WTC11 (cell line): ENCODE measurements around the gene FSTL4. TPM values are rescaled to one million over a fixed set of nuclear protein-coding genes. Genes with fewer than 3 reads are reported as not detected.

Experiments
- ATAC-seq: fragments of 200-7000 bp; cut with Tn5 transposase; 2 replicates; pipeline ENCODE4 v1.10.0; 2021; ENCODE audit warnings: mild to moderate bottlenecking, moderate library complexity
- CTCF ChIA-PET: fragments of 300-600 bp; sonication (Branson Sonifier 250); formaldehyde crosslinking; loops from one replicate; lab custom pipeline; 2021; ENCODE audit warnings: antibody characterized with exemption; lab: Charles Lee
- POLR2A ChIA-PET: fragments of 350-600 bp; sonication (Branson Sonifier 250); formaldehyde crosslinking; loops from one replicate; lab custom pipeline; 2021; ENCODE audit warnings: antibody characterized with exemption; lab: Charles Lee
- DNase-seq: peaks from one replicate; pipeline ENCODE4 v3.0.0; 2021; ENCODE audit warnings: low spot score
- H3K27ac Mint-ChIP-seq: 2 replicates; pipeline ENCODE4 v1.8.0; 2021; ENCODE audit warnings: mixed read lengths
- H3K27me3 Mint-ChIP-seq: 2 replicates; pipeline ENCODE4 v1.8.0; 2021; ENCODE audit warnings: low read depth, mild to moderate bottlenecking, moderate library complexity, mixed read lengths
- H3K36me3 Mint-ChIP-seq: 2 replicates; pipeline ENCODE4 v1.8.0; 2021; ENCODE audit warnings: mixed read lengths
- H3K4me1 Mint-ChIP-seq: 2 replicates; pipeline ENCODE4 v1.8.0; 2022; ENCODE audit warnings: mixed read lengths
- H3K4me3 Mint-ChIP-seq: 2 replicates; pipeline ENCODE4 v1.8.0; 2021; ENCODE audit warnings: mild to moderate bottlenecking, moderate library complexity, mixed read lengths
- H3K9me3 Mint-ChIP-seq: 2 replicates; pipeline ENCODE4 v1.8.0; 2021; ENCODE audit warnings: mixed read lengths
- CREB1 ChIP-seq: sonication (generic); formaldehyde crosslinking; IDR thresholded peaks from 2 replicates; pipeline ENCODE4 v1.8.0; 2023; ENCODE audit warnings: mild to moderate bottlenecking, missing genetic modification reagents
- JAZF1 ChIP-seq: fragments of 250-450 bp; sonication (Bioruptor Pico); IDR thresholded peaks from 2 replicates; pipeline ENCODE4 v1.9.0; 2021; ENCODE audit warnings: moderate library complexity, mild to moderate bottlenecking, inconsistent platforms
- NFE2L1 ChIP-seq: sonication (generic); formaldehyde crosslinking; IDR thresholded peaks from 2 replicates; pipeline ENCODE4 v1.8.1; 2023; ENCODE audit warnings: missing genetic modification reagents
- NR1H2 ChIP-seq: sonication (generic); formaldehyde crosslinking; IDR thresholded peaks from 2 replicates; pipeline ENCODE4 v1.9.0; 2021; ENCODE audit warnings: mild to moderate bottlenecking, moderate library complexity, missing genetic modification reagents
- RORB ChIP-seq: fragments of 250-450 bp; sonication (Bioruptor Pico); IDR thresholded peaks from 2 replicates; pipeline ENCODE4 v1.9.0; 2021; ENCODE audit warnings: mild to moderate bottlenecking
- SMAD4 ChIP-seq: sonication (generic); formaldehyde crosslinking; IDR thresholded peaks from 2 replicates; pipeline ENCODE4 v1.8.0; 2022; ENCODE audit warnings: mild to moderate bottlenecking, missing genetic modification reagents
- TP53 ChIP-seq: sonication (generic); formaldehyde crosslinking; IDR thresholded peaks from 2 replicates; pipeline ENCODE4 v1.8.1; 2023; ENCODE audit warnings: mild to moderate bottlenecking, missing genetic modification reagents
- ZNF219 ChIP-seq: sonication (generic); formaldehyde crosslinking; IDR thresholded peaks from 2 replicates; pipeline ENCODE4 v1.8.0; 2023; ENCODE audit warnings: missing genetic modification reagents, mild to moderate bottlenecking, borderline replicate concordance
- ZNF232 ChIP-seq: sonication (generic); formaldehyde crosslinking; IDR thresholded peaks from 2 replicates; pipeline ENCODE4 v1.8.0; 2022; ENCODE audit warnings: mild to moderate bottlenecking, missing genetic modification reagents
- total RNA-seq: library from RNA; stranded (reverse); gene quantifications from 3 replicates; pipeline ENCODE4 v1.2.3, GENCODE V29; 2021
- TF ChIP-seq, protein P1 (sequence below): sonication (generic); formaldehyde crosslinking; IDR thresholded peaks from 2 replicates; pipeline ENCODE4 v1.8.0; 2022; ENCODE audit warnings: mild to moderate bottlenecking, missing genetic modification reagents
- TF ChIP-seq, protein P2 (sequence below): sonication (generic); formaldehyde crosslinking; IDR thresholded peaks from 2 replicates; pipeline ENCODE4 v1.8.0; 2023; ENCODE audit warnings: mild to moderate bottlenecking, missing genetic modification reagents
- TF ChIP-seq, protein P3 (sequence below): sonication (generic); formaldehyde crosslinking; IDR thresholded peaks from 2 replicates; pipeline ENCODE4 v1.8.1; 2023; ENCODE audit warnings: mild to moderate bottlenecking, moderate library complexity, missing genetic modification reagents
- TF ChIP-seq, protein P4 (sequence below): fragments of 250-450 bp; sonication (Bioruptor Pico); IDR thresholded peaks from 2 replicates; pipeline ENCODE4 v1.9.0; 2021; ENCODE audit warnings: mild to moderate bottlenecking
- TF ChIP-seq, protein P5 (sequence below): sonication (generic); formaldehyde crosslinking; conservative IDR thresholded peaks from 2 replicates; pipeline ENCODE4 v1.8.1; 2022; ENCODE audit warnings: mild to moderate bottlenecking, missing genetic modification reagents
- TF ChIP-seq, protein P6 (sequence below): sonication (generic); formaldehyde crosslinking; IDR thresholded peaks from 2 replicates; pipeline ENCODE4 v1.8.1; 2022; ENCODE audit warnings: low read depth, missing genetic modification reagents, borderline replicate concordance
- TF ChIP-seq, protein P7 (sequence below): fragments of 250-450 bp; sonication (Bioruptor Pico); conservative IDR thresholded peaks from 2 replicates; pipeline ENCODE4 v1.9.0; 2021; ENCODE audit warnings: mild to moderate bottlenecking

Gene FSTL4
- total RNA-seq, 1 experiment from 2014 or later, result 6.1 TPM

DNA sequence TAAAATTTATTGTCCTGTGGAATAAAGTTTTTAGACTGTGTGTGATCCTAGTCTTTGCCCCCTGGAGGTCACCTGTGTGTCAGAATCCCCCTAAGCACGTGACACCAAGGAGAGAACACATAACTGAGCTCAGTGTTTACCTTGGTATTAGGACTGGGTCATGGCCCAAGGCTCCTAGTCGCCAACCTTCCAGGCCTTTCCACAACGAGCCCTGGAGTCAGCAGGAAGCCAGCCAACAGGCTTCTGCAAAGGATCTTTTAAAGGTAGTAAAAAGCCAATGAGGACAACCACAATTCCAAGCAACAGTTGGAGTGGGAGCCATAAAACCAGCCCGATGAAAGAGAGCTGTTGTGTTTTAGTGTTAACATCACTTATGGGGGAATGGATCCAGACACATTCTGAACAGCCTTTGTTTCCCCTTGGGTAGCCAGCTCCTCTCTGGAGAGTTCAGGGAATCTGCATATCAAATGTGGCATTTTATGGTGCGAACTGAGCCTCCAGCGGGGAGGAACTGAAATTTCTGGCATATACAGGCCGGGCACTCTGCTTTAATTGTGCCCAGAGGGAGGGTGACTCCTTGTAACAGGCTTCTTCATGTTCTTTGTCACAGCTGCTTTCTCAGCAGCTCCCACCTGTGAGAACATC, 239.9 kb downstream of the FSTL4 start:
- peaks cover 33% of the 10 kb centered on the region for H3K9me3 Mint-ChIP-seq
- peaks cover 13% of the 10 kb centered on the region for H3K4me1 Mint-ChIP-seq
- ChIA-PET POLR2A (interaction anchor here (0.7 kb wide), 1 partner anchor 15 kb away, joined by 4 read pairs; no protein-coding TSS in a partner anchor), CTCF (interaction anchor here (0.8 to 1.7 kb wide), 5 partner anchors 31 to 316 kb away, joined by 3 to 7 read pairs (median 4); no protein-coding TSS in a partner anchor)
- 0 out of 2 replicates have a peak overlapping the region, but pooled peaks have one; percentile 48 for H3K27ac Mint-ChIP-seq
- DNase-seq (no peak), ATAC-seq (no peak)
- TF ChIP-seq, protein P1, sequence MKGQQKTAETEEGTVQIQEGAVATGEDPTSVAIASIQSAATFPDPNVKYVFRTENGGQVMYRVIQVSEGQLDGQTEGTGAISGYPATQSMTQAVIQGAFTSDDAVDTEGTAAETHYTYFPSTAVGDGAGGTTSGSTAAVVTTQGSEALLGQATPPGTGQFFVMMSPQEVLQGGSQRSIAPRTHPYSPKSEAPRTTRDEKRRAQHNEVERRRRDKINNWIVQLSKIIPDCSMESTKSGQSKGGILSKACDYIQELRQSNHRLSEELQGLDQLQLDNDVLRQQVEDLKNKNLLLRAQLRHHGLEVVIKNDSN (CRISPR knock-in tag), result no peak
- TF ChIP-seq, protein P2, sequence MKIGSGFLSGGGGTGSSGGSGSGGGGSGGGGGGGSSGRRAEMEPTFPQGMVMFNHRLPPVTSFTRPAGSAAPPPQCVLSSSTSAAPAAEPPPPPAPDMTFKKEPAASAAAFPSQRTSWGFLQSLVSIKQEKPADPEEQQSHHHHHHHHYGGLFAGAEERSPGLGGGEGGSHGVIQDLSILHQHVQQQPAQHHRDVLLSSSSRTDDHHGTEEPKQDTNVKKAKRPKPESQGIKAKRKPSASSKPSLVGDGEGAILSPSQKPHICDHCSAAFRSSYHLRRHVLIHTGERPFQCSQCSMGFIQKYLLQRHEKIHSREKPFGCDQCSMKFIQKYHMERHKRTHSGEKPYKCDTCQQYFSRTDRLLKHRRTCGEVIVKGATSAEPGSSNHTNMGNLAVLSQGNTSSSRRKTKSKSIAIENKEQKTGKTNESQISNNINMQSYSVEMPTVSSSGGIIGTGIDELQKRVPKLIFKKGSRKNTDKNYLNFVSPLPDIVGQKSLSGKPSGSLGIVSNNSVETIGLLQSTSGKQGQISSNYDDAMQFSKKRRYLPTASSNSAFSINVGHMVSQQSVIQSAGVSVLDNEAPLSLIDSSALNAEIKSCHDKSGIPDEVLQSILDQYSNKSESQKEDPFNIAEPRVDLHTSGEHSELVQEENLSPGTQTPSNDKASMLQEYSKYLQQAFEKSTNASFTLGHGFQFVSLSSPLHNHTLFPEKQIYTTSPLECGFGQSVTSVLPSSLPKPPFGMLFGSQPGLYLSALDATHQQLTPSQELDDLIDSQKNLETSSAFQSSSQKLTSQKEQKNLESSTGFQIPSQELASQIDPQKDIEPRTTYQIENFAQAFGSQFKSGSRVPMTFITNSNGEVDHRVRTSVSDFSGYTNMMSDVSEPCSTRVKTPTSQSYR (CRISPR knock-in tag), result no peak
- TF ChIP-seq NFE2L1 (CRISPR knock-in tag) (no peak), ZNF219 (CRISPR knock-in tag) (no peak), RORB (CRISPR knock-in tag) (no peak), ZNF232 (CRISPR knock-in tag) (no peak), JAZF1 (no peak), CREB1 (CRISPR knock-in tag) (no peak), TP53 (CRISPR knock-in tag) (no peak), NR1H2 (CRISPR knock-in tag) (no peak), SMAD4 (CRISPR knock-in tag) (no peak)
- TF ChIP-seq, protein P3, sequence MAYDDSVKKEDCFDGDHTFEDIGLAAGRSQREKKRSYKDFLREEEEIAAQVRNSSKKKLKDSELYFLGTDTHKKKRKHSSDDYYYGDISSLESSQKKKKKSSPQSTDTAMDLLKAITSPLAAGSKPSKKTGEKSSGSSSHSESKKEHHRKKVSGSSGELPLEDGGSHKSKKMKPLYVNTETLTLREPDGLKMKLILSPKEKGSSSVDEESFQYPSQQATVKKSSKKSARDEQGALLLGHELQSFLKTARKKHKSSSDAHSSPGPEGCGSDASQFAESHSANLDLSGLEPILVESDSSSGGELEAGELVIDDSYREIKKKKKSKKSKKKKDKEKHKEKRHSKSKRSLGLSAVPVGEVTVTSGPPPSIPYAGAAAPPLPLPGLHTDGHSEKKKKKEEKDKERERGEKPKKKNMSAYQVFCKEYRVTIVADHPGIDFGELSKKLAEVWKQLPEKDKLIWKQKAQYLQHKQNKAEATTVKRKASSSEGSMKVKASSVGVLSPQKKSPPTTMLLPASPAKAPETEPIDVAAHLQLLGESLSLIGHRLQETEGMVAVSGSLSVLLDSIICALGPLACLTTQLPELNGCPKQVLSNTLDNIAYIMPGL (CRISPR knock-in tag), result no peak
- TF ChIP-seq, protein P4, sequence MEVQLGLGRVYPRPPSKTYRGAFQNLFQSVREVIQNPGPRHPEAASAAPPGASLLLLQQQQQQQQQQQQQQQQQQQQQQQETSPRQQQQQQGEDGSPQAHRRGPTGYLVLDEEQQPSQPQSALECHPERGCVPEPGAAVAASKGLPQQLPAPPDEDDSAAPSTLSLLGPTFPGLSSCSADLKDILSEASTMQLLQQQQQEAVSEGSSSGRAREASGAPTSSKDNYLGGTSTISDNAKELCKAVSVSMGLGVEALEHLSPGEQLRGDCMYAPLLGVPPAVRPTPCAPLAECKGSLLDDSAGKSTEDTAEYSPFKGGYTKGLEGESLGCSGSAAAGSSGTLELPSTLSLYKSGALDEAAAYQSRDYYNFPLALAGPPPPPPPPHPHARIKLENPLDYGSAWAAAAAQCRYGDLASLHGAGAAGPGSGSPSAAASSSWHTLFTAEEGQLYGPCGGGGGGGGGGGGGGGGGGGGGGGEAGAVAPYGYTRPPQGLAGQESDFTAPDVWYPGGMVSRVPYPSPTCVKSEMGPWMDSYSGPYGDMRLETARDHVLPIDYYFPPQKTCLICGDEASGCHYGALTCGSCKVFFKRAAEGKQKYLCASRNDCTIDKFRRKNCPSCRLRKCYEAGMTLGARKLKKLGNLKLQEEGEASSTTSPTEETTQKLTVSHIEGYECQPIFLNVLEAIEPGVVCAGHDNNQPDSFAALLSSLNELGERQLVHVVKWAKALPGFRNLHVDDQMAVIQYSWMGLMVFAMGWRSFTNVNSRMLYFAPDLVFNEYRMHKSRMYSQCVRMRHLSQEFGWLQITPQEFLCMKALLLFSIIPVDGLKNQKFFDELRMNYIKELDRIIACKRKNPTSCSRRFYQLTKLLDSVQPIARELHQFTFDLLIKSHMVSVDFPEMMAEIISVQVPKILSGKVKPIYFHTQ (CRISPR knock-in tag), result no peak
- TF ChIP-seq, protein P5, sequence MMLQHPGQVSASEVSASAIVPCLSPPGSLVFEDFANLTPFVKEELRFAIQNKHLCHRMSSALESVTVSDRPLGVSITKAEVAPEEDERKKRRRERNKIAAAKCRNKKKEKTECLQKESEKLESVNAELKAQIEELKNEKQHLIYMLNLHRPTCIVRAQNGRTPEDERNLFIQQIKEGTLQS (CRISPR knock-in tag), result no peak
- TF ChIP-seq, protein P6, sequence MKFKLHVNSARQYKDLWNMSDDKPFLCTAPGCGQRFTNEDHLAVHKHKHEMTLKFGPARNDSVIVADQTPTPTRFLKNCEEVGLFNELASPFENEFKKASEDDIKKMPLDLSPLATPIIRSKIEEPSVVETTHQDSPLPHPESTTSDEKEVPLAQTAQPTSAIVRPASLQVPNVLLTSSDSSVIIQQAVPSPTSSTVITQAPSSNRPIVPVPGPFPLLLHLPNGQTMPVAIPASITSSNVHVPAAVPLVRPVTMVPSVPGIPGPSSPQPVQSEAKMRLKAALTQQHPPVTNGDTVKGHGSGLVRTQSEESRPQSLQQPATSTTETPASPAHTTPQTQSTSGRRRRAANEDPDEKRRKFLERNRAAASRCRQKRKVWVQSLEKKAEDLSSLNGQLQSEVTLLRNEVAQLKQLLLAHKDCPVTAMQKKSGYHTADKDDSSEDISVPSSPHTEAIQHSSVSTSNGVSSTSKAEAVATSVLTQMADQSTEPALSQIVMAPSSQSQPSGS (CRISPR knock-in tag), result no peak
- TF ChIP-seq, protein P7, sequence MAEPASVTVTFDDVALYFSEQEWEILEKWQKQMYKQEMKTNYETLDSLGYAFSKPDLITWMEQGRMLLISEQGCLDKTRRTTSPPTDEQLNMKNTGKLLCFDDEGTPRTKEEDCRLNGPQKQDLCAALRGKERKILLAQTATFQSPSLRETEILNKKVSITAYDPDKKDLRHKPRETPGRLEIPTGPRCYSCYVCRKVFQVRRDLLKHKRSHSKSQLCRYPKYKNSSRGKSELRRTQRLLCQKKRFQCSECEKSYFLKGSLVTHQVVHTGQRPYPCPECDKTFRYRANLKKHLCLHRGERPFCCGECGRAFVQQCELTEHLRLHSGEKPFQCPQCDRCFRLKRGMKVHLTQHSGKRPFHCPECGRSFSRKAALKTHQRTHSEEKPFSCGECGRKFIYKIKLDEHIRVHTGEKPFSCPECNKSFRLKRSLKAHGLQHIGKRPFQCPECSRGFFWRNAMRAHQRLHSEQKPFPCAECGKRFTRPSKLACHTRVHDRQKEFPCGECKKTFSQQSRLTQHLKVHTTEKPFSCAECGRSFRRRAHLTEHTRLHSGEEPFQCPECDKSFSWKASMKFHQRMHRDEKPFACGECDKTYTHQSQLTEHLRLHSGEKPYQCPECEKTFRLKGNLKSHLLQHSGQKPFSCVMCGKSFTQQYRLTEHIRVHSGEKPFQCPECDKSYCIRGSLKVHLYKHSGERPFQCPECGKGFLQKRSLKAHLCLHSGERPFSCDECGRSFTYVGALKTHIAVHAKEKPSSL (CRISPR knock-in tag), result no peak
- H3K27me3 Mint-ChIP-seq, result no peaks in the 10 kb centered on the region
- no peak overlapping the region for H3K4me3 Mint-ChIP-seq
- peaks cover 22% of the 10 kb centered on the region for H3K36me3 Mint-ChIP-seq
